GM19240 (cell line): ENCODE results near the gene OCSTAMP.

Experiments
- DNase-seq: peaks from one replicate; pipeline ENCODE4 v3.0.0; 2011; ENCODE audit warnings: low spot score; ENCODE audit not compliant: insufficient read length

The OCSTAMP gene

GRCh38 chr20:46520540-46520939, 29.9 kb downstream of the OCSTAMP start:
- no peak for DNase-seq

DNA sequence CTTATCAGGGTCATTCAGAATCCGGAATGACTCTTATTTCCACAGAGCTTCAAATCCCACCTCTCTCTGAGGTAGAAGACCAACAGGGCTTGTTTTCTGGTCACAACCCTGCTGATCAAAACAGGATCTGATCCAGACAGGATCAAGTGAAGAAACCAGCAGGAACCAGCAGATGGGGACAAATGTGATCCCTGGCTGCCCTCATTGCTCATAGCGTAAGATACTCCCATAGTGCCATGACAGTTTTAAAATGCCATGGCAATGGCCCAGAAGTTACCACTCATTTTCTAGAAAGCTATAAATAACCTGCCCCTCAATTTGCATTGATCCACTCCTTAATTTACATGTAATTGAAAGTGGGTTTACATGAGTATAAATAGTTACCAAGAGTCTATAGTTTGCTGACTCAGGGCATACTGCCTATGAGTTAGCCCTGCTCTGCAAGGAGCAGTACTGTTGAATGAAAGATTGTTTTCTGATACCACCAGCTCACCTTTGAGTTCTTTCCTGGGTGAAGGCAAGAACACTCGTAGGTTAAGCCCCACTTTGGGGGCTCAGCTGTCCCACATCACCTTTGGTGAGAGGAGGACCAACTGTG, 30.9 kb downstream of the OCSTAMP start:
- DNase-seq, result no peak

- DNase-seq, result peak; percentile 16
Measured at GRCh38 chr20:46512943-46513844, 37.3 kb downstream of the OCSTAMP start, which contains the start of gene ZNF334. ZNF334 (minus strand) TSS chr20:46513559; CDS start chr20:46512102, 1,457 bp downstream.

DNA sequence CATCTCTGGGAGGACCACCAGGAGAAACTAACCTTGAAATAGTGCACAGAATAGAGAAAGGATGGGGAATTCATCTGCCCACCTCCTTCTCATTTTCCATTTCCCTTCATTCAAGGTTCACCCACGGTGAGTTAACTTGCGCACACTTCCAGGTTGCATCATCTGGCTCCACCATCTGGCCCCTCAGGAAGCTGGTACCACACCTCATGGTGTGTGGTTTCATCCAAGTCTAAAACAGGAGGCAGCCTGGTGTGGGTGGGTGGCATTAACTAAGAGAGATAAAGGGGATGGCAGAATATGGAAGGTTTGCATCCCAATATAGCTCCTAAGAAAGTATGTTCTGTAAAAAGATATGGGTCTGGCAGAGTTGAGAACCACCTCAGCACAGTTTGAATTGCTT, 40.9 kb downstream of the OCSTAMP start:
- no peak for DNase-seq

GRCh38 chr20:46507760-46508407, 42.6 kb downstream of the OCSTAMP start:
- DNase-seq, result no peak

DNA sequence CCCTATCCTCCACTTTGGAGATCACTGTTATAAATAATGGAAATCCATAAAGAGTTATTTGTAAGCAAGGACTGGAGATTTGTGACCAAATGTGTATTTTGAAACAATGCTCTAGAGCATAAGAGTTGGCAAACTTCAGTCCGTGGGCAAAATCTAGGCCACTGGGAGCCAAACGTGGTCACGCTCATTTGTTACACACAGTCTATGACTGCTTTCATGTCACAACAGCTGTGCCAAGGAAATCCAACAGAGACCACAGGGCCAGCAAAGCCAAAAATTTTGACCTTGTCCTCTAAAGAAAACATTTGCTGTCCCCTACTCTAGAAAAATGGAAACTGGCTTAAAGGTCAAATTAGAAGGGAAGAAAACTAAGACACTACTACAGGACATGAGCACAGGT, 44.9 kb downstream of the OCSTAMP start:
- no peak for DNase-seq

GRCh38 chr20:46501961-46502360, 48.5 kb downstream of the OCSTAMP start:
- no peak for DNase-seq

DNA sequence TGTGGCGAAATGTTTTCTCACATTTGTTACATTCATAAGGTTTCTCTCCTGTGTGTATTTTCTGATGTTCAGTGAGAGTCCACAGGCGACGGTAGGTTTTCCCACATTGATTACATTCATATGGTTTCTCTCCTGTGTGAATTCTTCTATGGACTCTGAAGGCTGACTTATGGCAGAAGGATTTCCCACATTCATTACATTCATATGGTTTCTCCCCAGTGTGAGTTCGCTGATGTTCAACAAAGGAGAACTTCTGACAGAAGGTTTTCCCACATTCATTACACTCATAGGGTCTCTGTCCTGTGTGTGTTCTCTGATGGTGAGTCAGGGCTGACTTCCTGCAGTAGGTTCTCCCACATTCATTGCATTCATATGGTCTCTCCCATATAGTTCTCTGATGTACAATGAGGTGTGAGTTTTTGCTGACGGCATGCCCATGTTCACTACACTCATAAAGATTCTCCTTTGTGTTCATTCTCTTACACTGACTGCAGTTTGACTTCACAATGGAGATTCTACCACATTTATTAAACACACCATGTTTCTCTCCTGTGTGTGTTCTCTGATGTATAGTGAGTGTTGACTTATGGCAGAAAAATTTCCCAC, 49.0 kb downstream of the OCSTAMP start:
- no peak for DNase-seq

DNA sequence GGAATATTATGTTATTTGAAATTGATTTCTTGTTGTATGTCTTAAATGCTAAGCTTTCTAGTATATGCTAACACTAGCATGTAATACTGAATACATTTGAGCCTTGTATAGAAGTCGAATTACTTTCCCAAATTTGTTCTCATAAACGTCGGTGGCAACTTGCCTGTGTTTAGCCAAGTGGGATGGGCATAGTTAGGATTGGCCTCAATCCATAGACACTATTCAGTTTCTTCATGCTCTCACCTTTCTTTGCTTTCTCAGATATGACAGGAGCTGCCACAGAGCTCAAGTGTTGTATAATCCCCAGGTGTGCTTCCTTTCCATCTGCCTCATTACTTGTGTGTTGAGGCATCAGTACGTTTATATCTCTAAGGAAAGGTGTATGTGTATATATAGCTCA, 56.4 kb downstream of the OCSTAMP start:
- no peak for DNase-seq

DNA sequence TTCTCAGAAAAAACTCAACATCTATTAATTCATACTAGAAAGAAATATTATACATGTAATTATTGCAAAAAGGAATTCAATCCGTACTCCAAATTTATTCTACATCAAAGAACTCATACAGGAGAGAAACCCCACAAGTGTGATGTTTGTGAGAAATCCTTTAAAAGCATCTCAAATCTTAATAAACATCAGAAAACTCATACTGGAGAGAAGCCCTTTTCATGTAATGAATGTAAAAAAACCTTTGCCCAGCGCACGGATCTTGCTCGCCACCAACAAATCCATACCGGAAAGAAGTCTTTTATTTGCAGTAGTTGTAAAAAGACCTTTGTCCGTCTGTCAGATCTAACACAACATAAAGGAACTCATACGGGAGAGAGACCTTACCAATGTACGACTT, 59.1 kb downstream of the OCSTAMP start:
- DNase-seq, result no peak
